Measurements from ENCODE around the gene SEL1L3. TPM values are rescaled to one million over a fixed set of nuclear protein-coding genes. Genes with fewer than 3 reads are reported as not detected.

SEL1L3 gene
- total RNA-seq, 1 experiment from 2014 or later, result 28.1 TPM

- H3K27me3 Mint-ChIP-seq (ENCODE audit: insufficient read depth, unreplicated experiment), result no peaks in the 10 kb centered on the region
- ChIA-PET CTCF (interaction anchor here (1.9 kb wide), 1 partner anchor 65 kb away, joined by 6 read pairs; no protein-coding TSS in a partner anchor), POLR2A (interaction anchor here (1.1 kb wide), 1 partner anchor 51 kb away, joined by 3 read pairs; no protein-coding TSS in a partner anchor)
- H3K4me1 Mint-ChIP-seq (ENCODE audit: insufficient read depth, unreplicated experiment), result no peaks in the 10 kb centered on the region
- TF ChIP-seq CTCF (IDR thresholded peaks at IDR 0.05; ENCODE audit: unreplicated experiment), result no peak
- intact Hi-C loops (cut with micrococcal nuclease), result no loop called here
- no TSS peak for BruUV-seq (replicated peaks)
- no peaks in the 10 kb centered on the region for H3K9me3 Mint-ChIP-seq (ENCODE audit: unreplicated experiment)
- H3K36me3 Mint-ChIP-seq (ENCODE audit: insufficient read depth, unreplicated experiment), result no peaks in the 10 kb centered on the region
- no peak overlapping the region for H3K4me3 Mint-ChIP-seq (ENCODE audit: unreplicated experiment)
- DNase-seq (ENCODE audit: unreplicated experiment), result peak; percentile 39
- no peak overlapping the region for H3K27ac Mint-ChIP-seq (ENCODE audit: low read depth, unreplicated experiment)
These were observed 159.9 kb downstream of the SEL1L3 start for GRCh38 chr4:25702848-25703247.

GRCh38 chr4:25700661-25701060 lies 162.1 kb downstream of the SEL1L3 start:
- intact Hi-C loops (cut with micrococcal nuclease), result no loop called here
- no peaks in the 10 kb centered on the region for H3K9me3 Mint-ChIP-seq (ENCODE audit: unreplicated experiment)
- ChIA-PET POLR2A (no interaction called here), CTCF (interaction anchor here (0.6 kb wide), 1 partner anchor 68 kb away, joined by 3 read pairs; no protein-coding TSS in a partner anchor)
- no peak for TF ChIP-seq CTCF (IDR thresholded peaks at IDR 0.05; ENCODE audit: unreplicated experiment)
- DNase-seq (ENCODE audit: unreplicated experiment), result no peak
- no peak overlapping the region for H3K4me3 Mint-ChIP-seq (ENCODE audit: unreplicated experiment)
- no peaks in the 10 kb centered on the region for H3K4me1 Mint-ChIP-seq (ENCODE audit: insufficient read depth, unreplicated experiment)
- no peaks in the 10 kb centered on the region for H3K36me3 Mint-ChIP-seq (ENCODE audit: insufficient read depth, unreplicated experiment)
- H3K27ac Mint-ChIP-seq (ENCODE audit: low read depth, unreplicated experiment), result no peak overlapping the region
- BruUV-seq (replicated peaks), result no TSS peak
- no peaks in the 10 kb centered on the region for H3K27me3 Mint-ChIP-seq (ENCODE audit: insufficient read depth, unreplicated experiment)

- no peak overlapping the region for H3K4me3 Mint-ChIP-seq (ENCODE audit: unreplicated experiment)
- H3K4me1 Mint-ChIP-seq (ENCODE audit: insufficient read depth, unreplicated experiment), result peaks cover 6% of the 10 kb centered on the region
- BruUV-seq (replicated peaks), result no TSS peak
- TF ChIP-seq CTCF (IDR thresholded peaks at IDR 0.05; ENCODE audit: unreplicated experiment), result no peak
- ChIA-PET CTCF (no interaction called here), POLR2A (no interaction called here)
- no peaks in the 10 kb centered on the region for H3K9me3 Mint-ChIP-seq (ENCODE audit: unreplicated experiment)
- no peaks in the 10 kb centered on the region for H3K27me3 Mint-ChIP-seq (ENCODE audit: insufficient read depth, unreplicated experiment)
- DNase-seq (ENCODE audit: unreplicated experiment), result no peak
- intact Hi-C loops (cut with micrococcal nuclease), result no loop called here
- H3K27ac Mint-ChIP-seq (ENCODE audit: low read depth, unreplicated experiment), result no peak overlapping the region
- H3K36me3 Mint-ChIP-seq (ENCODE audit: insufficient read depth, unreplicated experiment), result no peaks in the 10 kb centered on the region
These were observed 165.3 kb downstream of the SEL1L3 start for GRCh38 chr4:25697516-25697915.

Other genes with a start within 250 kb of the SEL1L3 start
- not detected in 2 replicates for gene SLC34A2, start 207.1 kb downstream of the SEL1L3 start, total RNA-seq (2022)
- gene SMIM20, start 51.2 kb upstream of the SEL1L3 start, total RNA-seq (2022), result 38.2 and 45.1 TPM in 2 replicates